GM23248 (cell line): ENCODE results near the gene CCDC134. TPM values are rescaled to one million over a fixed set of nuclear protein-coding genes. Genes with fewer than 3 reads are reported as not detected.

Experiments used
- DNase-seq: peaks from one replicate; pipeline ENCODE4 v3.0.0-alpha.2; 2015
- H2AFZ ChIP-seq: fragments of 200-600 bp; sonication (generic); 2 replicates; pipeline ENCODE4 v1.6.1; 2016; ENCODE audit warnings: antibody characterized with exemption
- H3F3A ChIP-seq: fragments of 200-600 bp; sonication (generic); 2 replicates; pipeline ENCODE4 v1.6.1; 2016; ENCODE audit warnings: mild to moderate bottlenecking, antibody characterized with exemption, mixed run types; ENCODE audit not compliant: insufficient read depth
- H3K27ac ChIP-seq: fragments of 200-600 bp; sonication (generic); 2 replicates; pipeline ENCODE4 v1.5.1; 2016; ENCODE audit warnings: mild to moderate bottlenecking
- H3K27me3 ChIP-seq: fragments of 200-600 bp; sonication (generic); replicated peaks from 2 replicates; pipeline ENCODE4 v1.6.1; 2016; ENCODE audit warnings: mild to moderate bottlenecking; ENCODE audit not compliant: insufficient read depth
- H3K36me3 ChIP-seq: fragments of 200-600 bp; sonication (generic); 2 replicates; pipeline ENCODE4 v1.6.1; 2016; ENCODE audit warnings: low read depth, mild to moderate bottlenecking
- H3K4me1 ChIP-seq: fragments of 200-600 bp; sonication (generic); 2 replicates; pipeline ENCODE4 v1.6.1; 2016; ENCODE audit warnings: mild to moderate bottlenecking; ENCODE audit not compliant: insufficient read depth
- H3K4me2 ChIP-seq: fragments of 200-600 bp; sonication (generic); one replicate; pipeline ENCODE4 v1.6.1; 2016; ENCODE audit warnings: mild to moderate bottlenecking; ENCODE audit not compliant: unreplicated experiment
- H3K4me3 ChIP-seq: fragments of 200-600 bp; sonication (generic); 2 replicates; pipeline ENCODE4 v1.5.1; 2016; ENCODE audit warnings: mild to moderate bottlenecking
- H3K79me2 ChIP-seq: fragments of 200-600 bp; sonication (generic); 2 replicates; pipeline ENCODE4 v1.6.1; 2016; ENCODE audit warnings: mild to moderate bottlenecking; ENCODE audit not compliant: insufficient read depth
- H3K9ac ChIP-seq: fragments of 200-600 bp; sonication (generic); 2 replicates; pipeline ENCODE4 v1.6.1; 2016; ENCODE audit warnings: mild to moderate bottlenecking
- H3K9me2 ChIP-seq: fragments of 200-600 bp; sonication (generic); 2 replicates; pipeline ENCODE4 v1.6.1; 2016; ENCODE audit warnings: mixed run types, mild to moderate bottlenecking, moderate library complexity; ENCODE audit not compliant: insufficient read depth
- H3K9me3 ChIP-seq: fragments of 200-600 bp; sonication (generic); one replicate; pipeline ENCODE4 v1.6.1; 2017; ENCODE audit warnings: low read depth
- H4K20me1 ChIP-seq: fragments of 200-600 bp; sonication (generic); 2 replicates; pipeline ENCODE4 v1.6.0; 2016; ENCODE audit not compliant: insufficient read depth
- EZH2 ChIP-seq: fragments of 200-600 bp; sonication (generic); IDR thresholded peaks from 2 replicates; pipeline ENCODE4 v1.6.1; 2018; ENCODE audit warnings: antibody characterized with exemption, mild to moderate bottlenecking; ENCODE audit not compliant: insufficient read depth, poor library complexity, severe bottlenecking
- EZH2phosphoT487 ChIP-seq: fragments of 200-600 bp; sonication (generic); IDR thresholded peaks from 2 replicates; pipeline ENCODE4 v1.6.1; 2018; ENCODE audit warnings: antibody characterized with exemption, moderate library complexity, mild to moderate bottlenecking, low read depth; ENCODE audit not compliant: insufficient read depth
- WGBS, 2 experiments: methylation state at CpG; one replicate each; pipeline ENCODE4 v1.1.6; 2015 to 2017; ENCODE audit warnings: low lambda C conversion rate in 2 of 2, low coverage in 1 of 2; ENCODE audit errors: missing lambda C conversion rate in 2 of 2; 5-methylcytosine and 5-hydroxymethylcytosine counted together
- in situ Hi-C: fragments of 300-500 bp; cut with MboI; formaldehyde crosslinking; loops from 2 replicates; pipeline ENCODE4 v1.15.0; 2020
- polyA plus RNA-seq: library from polyadenylated mRNA; unstranded; fragments of >200 nt; fragmentation: Nextera tagmentation; extraction: Ambion mirVana; gene quantifications from 2 replicates; pipeline ENCODE4 v1.2.1, GENCODE V29; 2016
- total RNA-seq: library from RNA; depleted of rRNA; stranded (reverse); fragments of >200 nt; shearing (Covaris generic); gene quantifications from 2 replicates; pipeline ENCODE4 v1.2.3, GENCODE V29; 2014

The CCDC134 gene
- total and polyA plus RNA-seq, 2 experiments from 2014 or later = 3.9 to 4.4 TPM

- Histone ChIP-seq H3K27me3 (no peaks in the 10 kb centered on the region), H3K36me3 (no peaks in the 10 kb centered on the region), H3K4me2 (peak overlapping the region; percentile 30), H3K4me3 (0 out of 2 replicates have a peak overlapping the region, but pooled peaks have one; percentile 2), H4K20me1 (no peaks in the 10 kb centered on the region), H3K27ac (peak overlapping the region; percentile 48), H3K9me3 (no peaks in the 10 kb centered on the region), H3K9me2 (no peaks in the 10 kb centered on the region), H3K79me2 (peaks cover 74% of the 10 kb centered on the region), H3K9ac (0 out of 2 replicates have a peak overlapping the region, but pooled peaks have one; percentile 9), H3K4me1 (peaks cover 52% of the 10 kb centered on the region), H2AFZ (no peak overlapping the region), H3F3A (peaks cover 44% of the 10 kb centered on the region)
- TF ChIP-seq EZH2 (no peak), EZH2phosphoT487 (no peak)
- in situ Hi-C loops = no loop called here
- DNase-seq = peak; percentile 85
- WGBS, 2 experiments = 35 to 37% methylated on average over 7 of the region's 7 CpGs
Measured at GRCh38 chr22:41857155-41857859, 56.8 kb downstream of the CCDC134 start.

DNA sequence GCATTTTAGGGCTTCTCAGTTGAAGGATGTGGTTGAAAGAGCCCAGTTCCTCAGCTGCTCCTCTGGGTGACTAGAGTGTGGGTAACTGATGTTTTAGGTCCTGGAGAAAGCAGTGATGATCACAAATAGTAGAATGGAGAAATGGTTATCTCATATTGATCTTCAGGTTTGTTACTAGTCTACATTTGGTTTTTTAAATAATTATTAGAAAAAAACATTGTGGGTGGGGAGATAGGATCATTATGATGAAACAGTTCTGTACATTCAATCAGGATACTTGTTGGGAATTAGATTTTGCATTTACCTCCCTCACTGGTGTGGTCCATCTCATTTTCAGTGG lies 57.4 kb downstream of the CCDC134 start:
- H2AFZ ChIP-seq = no peak overlapping the region
- peaks cover 72% of the 10 kb centered on the region for H3K79me2 ChIP-seq
- no peaks in the 10 kb centered on the region for H3K9me2 ChIP-seq
- H3K4me2 ChIP-seq = peak overlapping the region; percentile 30
- no peaks in the 10 kb centered on the region for H3K9me3 ChIP-seq
- H3F3A ChIP-seq = peaks cover 49% of the 10 kb centered on the region
- peaks cover 58% of the 10 kb centered on the region for H3K4me1 ChIP-seq
- DNase-seq = no peak
- in situ Hi-C loops = no loop called here
- H3K36me3 ChIP-seq = no peaks in the 10 kb centered on the region
- TF ChIP-seq EZH2 (no peak), EZH2phosphoT487 (no peak)
- no peak overlapping the region for H3K9ac ChIP-seq
- H3K27me3 ChIP-seq = no peaks in the 10 kb centered on the region
- H3K4me3 ChIP-seq = no peak overlapping the region
- no peaks in the 10 kb centered on the region for H4K20me1 ChIP-seq
- H3K27ac ChIP-seq = peak overlapping the region; percentile 48

DNA sequence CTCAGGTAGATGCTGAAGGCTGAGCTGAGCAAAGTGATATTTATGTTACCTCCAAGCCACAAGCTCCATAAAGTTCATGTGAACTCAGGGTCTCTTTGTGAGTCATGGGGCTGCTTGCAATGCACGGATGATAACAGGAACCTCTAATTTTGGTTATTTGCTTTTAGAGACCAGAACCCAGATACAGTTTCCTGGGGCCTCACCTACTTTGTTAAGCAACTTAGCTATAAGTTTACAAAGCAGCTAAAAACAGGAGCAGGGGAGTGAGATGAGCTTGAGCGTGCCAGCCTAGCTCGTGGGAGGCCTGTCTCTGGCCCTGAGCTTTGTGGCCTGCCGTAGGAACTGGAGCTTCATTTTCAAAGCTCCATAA lies 61.7 kb downstream of the CCDC134 start:
- no peaks in the 10 kb centered on the region for H3K9me2 ChIP-seq
- 68 to 73% methylated on average over 4 of the region's 4 CpGs for WGBS, 2 experiments
- peaks cover 73% of the 10 kb centered on the region for H3K79me2 ChIP-seq
- peak overlapping the region; percentile 54 for H2AFZ ChIP-seq
- no peak for DNase-seq
- no peak overlapping the region for H3K4me3 ChIP-seq
- no peaks in the 10 kb centered on the region for H3K27me3 ChIP-seq
- in situ Hi-C loops = no loop called here
- H3K36me3 ChIP-seq = no peaks in the 10 kb centered on the region
- H3K4me1 ChIP-seq = peaks cover 51% of the 10 kb centered on the region
- no peak for TF ChIP-seq EZH2
- no peak for TF ChIP-seq EZH2phosphoT487
- H3K27ac ChIP-seq = peak overlapping the region; percentile 69
- H3F3A ChIP-seq = peaks cover 37% of the 10 kb centered on the region
- H3K9me3 ChIP-seq = no peaks in the 10 kb centered on the region
- no peaks in the 10 kb centered on the region for H4K20me1 ChIP-seq
- peak overlapping the region; percentile 55 for H3K9ac ChIP-seq
- H3K4me2 ChIP-seq = peak overlapping the region; percentile 32

DNA sequence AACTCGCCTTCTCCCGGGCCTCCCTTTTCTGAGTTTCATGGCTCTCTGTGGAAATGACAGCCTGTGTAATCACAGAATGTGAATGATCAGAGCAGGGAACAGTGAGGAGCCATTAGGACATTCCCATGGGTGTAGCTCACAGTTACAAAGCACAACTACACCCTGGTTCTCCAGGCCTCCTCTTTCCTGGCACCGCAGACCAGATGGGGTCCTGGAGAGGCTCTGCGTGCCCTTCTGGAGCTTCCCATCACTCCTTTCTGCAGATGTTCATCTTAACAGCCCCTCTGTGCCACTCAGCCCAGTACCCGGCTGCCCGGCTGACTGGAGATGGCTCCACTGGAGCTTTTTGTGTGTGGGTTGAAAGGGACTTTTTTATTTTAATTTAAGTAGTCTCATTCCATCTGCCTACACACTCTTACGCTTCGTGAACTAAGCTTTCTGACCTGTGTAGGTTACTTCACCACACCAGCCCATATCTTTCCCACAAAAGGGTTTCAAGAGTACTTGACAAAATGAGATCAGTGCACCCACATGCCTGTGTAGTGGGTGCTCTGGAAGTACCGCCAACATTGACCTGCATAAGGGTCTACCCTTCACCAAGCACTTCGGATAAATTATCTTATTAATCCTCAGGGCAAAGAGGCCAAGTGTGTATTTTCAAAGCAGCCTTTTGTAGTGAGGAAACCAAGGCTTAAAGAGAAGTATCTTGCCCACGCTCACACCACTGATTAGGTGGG lies 62.2 kb downstream of the CCDC134 start:
- Histone ChIP-seq H3K4me2 (peak overlapping the region; percentile 32), H3F3A (peaks cover 32% of the 10 kb centered on the region), H3K9me2 (no peaks in the 10 kb centered on the region), H3K27ac (peak overlapping the region; percentile 69), H3K4me1 (peaks cover 46% of the 10 kb centered on the region), H3K36me3 (no peaks in the 10 kb centered on the region), H3K79me2 (peaks cover 76% of the 10 kb centered on the region), H2AFZ (peak overlapping the region; percentile 54), H3K4me3 (no peak overlapping the region), H3K9me3 (no peaks in the 10 kb centered on the region), H3K9ac (peak overlapping the region; percentile 55), H3K27me3 (no peaks in the 10 kb centered on the region), H4K20me1 (no peaks in the 10 kb centered on the region)
- no peak for TF ChIP-seq EZH2phosphoT487
- no peak for TF ChIP-seq EZH2
- DNase-seq = peak; percentile 53
- 70 to 77% methylated on average over 11 of the region's 11 CpGs for WGBS, 2 experiments
- in situ Hi-C loops = no loop called here
